HL-60 (cell line): ENCODE data around the gene CREB5.
"Not testable (repeated sequence)": the region's sequence is repeated elsewhere in the genome, so short reads cannot be mapped to it uniquely, and the experiment has no call there.

ENCODE experiments used
- DNase-seq, 2 experiments: peaks; one replicate each; pipeline ENCODE4 v3.0.0-alpha.2; 2010 to 2020; ENCODE audit warnings: low read depth in 1 of 2, low spot score in 1 of 2
- H3K27ac ChIP-seq: fragments of 250-450 bp; sonication (Bioruptor Pico); replicated peaks from 2 replicates; pipeline ENCODE4 v1.5.1; 2020; ENCODE audit warnings: mild to moderate bottlenecking, moderate library complexity
- H3K27me3 ChIP-seq: fragments of 250-450 bp; sonication (Bioruptor Pico); 2 replicates; pipeline ENCODE4 v1.5.1; 2021; ENCODE audit warnings: mild to moderate bottlenecking, moderate library complexity; ENCODE audit not compliant: insufficient read depth, poor library complexity, severe bottlenecking
- H3K4me3 ChIP-seq: replicated peaks from 2 replicates; pipeline ENCODE4 v1.5.1; 2011; ENCODE audit warnings: mild to moderate bottlenecking, control low read depth, low read length; ENCODE audit not compliant: insufficient read depth
- CTCF ChIP-seq: IDR thresholded peaks from one replicate; pipeline ENCODE4 v1.5.1; 2011; ENCODE audit warnings: low read length, control low read depth, inconsistent platforms; ENCODE audit not compliant: insufficient read depth
- GABPA ChIP-seq: IDR thresholded peaks from 2 replicates; pipeline ENCODE4 v1.6.1; 2012; ENCODE audit warnings: low read depth
- POLR2AphosphoS5 ChIP-seq: IDR thresholded peaks from 2 replicates; pipeline ENCODE4 v1.6.1; 2012; ENCODE audit warnings: low read depth
- REST ChIP-seq: IDR thresholded peaks from 2 replicates; pipeline ENCODE4 v1.6.1; 2012; ENCODE audit warnings: low read depth; ENCODE audit not compliant: insufficient replicate concordance
- SPI1 ChIP-seq: IDR thresholded peaks from 2 replicates; pipeline ENCODE4 v1.6.1; 2012; ENCODE audit warnings: low read depth, mild to moderate bottlenecking, borderline replicate concordance

Gene CREB5

DNA sequence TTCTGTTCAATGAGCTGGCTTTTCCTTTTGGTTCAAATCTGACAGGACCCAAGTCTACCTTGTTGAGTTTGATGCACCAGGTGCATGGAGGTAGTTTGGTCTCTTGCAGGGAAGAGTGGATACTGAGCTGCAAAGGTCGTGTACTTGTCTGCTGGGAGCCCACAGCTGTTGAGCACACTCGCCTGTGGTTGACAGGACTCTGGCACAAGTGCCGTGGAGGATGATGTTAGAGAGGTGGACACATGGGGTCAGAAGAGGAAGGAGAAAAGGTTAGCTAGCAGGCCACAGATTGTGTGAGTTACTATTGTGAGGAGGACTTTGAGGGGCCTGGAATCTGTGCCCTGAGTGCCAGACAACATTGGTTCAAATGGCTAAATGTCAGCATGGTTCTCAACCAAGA is 197.3 kb downstream of the CREB5 start:
- no peak for DNase-seq
- no peaks in the 10 kb centered on the region for H3K27me3 ChIP-seq
- no peak overlapping the region for H3K4me3 ChIP-seq
- no peak overlapping the region for H3K27ac ChIP-seq
- TF ChIP-seq SPI1 = no peak
- TF ChIP-seq POLR2AphosphoS5 = no peak
- TF ChIP-seq REST = no peak
- no peak for TF ChIP-seq GABPA
- TF ChIP-seq CTCF = no peak

DNA sequence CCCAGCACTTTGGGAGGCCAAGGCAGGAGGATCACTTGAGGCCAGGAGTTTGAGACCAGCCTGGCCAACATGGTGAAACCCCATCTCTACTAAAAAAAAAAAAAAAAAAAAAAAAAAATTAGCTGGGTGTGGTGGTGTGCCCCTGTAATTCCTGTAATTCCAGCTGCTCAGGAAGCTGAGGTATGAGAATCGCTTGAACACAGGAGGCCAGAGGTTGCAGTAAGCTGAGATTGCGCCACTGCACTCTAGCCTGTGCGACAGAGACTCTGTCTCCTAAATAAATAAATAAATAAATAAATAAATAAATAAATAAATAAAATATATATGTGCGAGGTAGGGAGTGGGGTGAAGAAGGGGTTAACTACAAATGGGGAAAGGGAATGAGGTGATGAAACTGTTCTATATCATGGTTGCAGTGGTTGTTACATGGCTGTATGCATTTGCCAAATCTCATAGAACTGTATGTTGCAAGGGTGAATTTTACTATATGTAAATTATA is 199.1 kb downstream of the CREB5 start:
- DNase-seq, H3K27me3 ChIP-seq, H3K4me3 ChIP-seq, H3K27ac ChIP-seq: not testable (repeated sequence)

DNA sequence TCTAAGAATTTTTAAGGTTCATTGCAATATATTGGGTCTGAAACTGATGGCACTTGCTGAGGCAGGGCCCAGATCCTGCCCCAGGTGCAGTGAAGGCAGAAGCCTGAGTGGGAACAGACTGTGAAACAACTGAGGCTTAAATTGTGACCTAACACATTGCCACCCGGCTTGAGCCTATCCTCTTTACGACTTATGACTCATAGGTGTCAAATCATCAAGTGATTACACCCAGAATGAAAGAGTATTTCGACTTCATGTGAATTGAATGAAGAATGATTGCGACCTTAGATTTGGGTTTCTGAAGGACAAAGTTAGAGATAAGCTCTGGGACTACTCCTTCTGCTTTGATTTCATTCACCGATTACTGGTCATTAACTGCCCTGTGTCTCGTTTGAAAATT is 200.9 kb downstream of the CREB5 start:
- DNase-seq = no peak
- no peak overlapping the region for H3K27ac ChIP-seq
- no peak for TF ChIP-seq CTCF
- no peak for TF ChIP-seq SPI1
- no peak for TF ChIP-seq POLR2AphosphoS5
- peaks cover 3% of the 10 kb centered on the region for H3K27me3 ChIP-seq
- no peak overlapping the region for H3K4me3 ChIP-seq

GRCh38 chr7:28615091-28615490 is 202.8 kb downstream of the CREB5 start:
- no peak for DNase-seq
- no peak overlapping the region for H3K27ac ChIP-seq
- peaks cover 3% of the 10 kb centered on the region for H3K27me3 ChIP-seq
- H3K4me3 ChIP-seq = no peak overlapping the region
- TF ChIP-seq REST (no peak), SPI1 (no peak), CTCF (no peak), GABPA (no peak), POLR2AphosphoS5 (no peak)
